Fibroblast of villous mesenchyme (primary cell): Measurements from ENCODE around the gene HCK. TPM values are rescaled to one million over a fixed set of nuclear protein-coding genes. Genes with fewer than 3 reads are reported as not detected.

Source experiments
- DNase-seq: peaks from one replicate; pipeline ENCODE4 v3.0.0-alpha.2; 2010; ENCODE audit warnings: low read depth
- H3K4me3 ChIP-seq: 2 replicates; pipeline ENCODE4 v1.5.1; 2011; ENCODE audit warnings: low read depth, mild to moderate bottlenecking, low read length
- CTCF ChIP-seq: IDR thresholded peaks from 2 replicates; pipeline ENCODE4 v1.5.1; 2012; ENCODE audit warnings: low read depth, mild to moderate bottlenecking, low read length; ENCODE audit not compliant: insufficient read depth
- total RNA-seq: library from RNA; depleted of rRNA; stranded (reverse); fragments of >200 nt; gene quantifications from 2 replicates; pipeline ENCODE4 v1.2.3, GENCODE V29; 2012

HCK gene
- total RNA-seq, 1 donor: not detected

GRCh38 chr20:32018269-32019155, 33.5 kb upstream of the HCK start:
- TF ChIP-seq CTCF: no peak
- peak overlapping the region; percentile 41 for H3K4me3 ChIP-seq
- no peak for DNase-seq

DNA sequence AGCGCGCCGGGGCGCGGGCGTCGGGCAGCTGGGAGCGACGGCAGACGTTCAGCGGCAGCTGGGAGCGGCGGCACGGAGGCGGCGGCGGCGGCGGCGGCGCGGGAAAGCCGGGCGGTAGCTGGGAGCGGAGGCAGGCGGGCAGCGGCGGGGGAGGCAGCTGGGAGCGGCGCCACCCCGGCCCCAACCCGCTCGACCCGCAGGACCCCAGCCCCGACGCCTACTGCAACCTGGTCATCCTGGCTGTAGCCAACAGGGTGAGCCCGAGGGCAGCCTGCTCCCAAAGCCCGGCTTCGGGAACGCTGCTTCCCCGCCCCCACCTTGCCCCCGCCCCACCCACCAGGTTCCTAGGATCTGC, 32.9 kb upstream of the HCK start:
- TF ChIP-seq CTCF: no peak
- DNase-seq: no peak
- H3K4me3 ChIP-seq: no peak overlapping the region

DNA sequence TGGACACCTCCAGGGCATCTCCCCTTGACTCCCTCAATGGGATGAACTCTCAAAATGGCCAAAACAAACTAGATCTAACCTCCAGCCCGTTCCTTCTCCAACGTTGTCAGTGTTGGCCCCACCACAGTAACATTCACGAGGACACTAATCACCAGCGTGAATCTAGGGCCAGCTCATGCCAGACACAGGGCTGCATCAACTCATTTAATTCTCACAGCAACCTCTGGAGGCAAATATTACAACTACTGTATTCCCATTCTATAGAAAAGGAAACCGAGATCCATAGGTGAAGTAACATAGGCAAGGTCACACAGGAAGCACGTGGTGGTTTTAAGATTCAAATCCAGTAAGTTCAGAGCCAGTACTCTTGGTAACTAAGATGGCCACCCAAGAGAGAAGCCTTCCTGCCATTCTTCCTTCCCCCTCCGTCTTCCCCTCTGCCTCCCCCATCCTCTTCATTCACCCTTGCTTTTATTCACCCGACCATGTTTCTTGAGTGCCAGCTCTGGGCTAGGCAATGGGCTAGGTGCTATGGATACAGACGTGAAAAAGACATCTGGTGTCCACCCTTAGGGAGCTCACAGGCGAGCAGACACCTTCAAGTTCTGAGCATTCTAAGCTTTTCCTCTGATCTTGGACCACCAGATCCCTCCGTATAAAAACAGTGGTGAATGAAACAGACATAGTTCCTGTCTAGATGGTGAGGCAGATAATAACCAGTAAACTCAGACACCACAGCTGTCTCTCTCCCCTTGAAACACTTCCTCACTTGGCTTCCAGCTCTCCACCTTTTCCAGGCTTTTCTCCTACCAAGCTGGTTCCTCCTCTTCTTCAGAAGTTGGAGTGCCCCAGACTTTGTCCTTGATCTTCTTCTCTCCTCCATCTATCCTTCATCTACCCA, 32.2 kb upstream of the HCK start:
- TF ChIP-seq CTCF: no peak
- no peak overlapping the region for H3K4me3 ChIP-seq
- no peak for DNase-seq

- no peak for TF ChIP-seq CTCF
- no peak for DNase-seq
- H3K4me3 ChIP-seq: no peak overlapping the region
Measured at GRCh38 chr20:32021091-32021490, 31.0 kb upstream of the HCK start.

GRCh38 chr20:32024683-32025295, 27.3 kb upstream of the HCK start:
- DNase-seq: no peak
- no peak overlapping the region for H3K4me3 ChIP-seq
- no peak for TF ChIP-seq CTCF

- DNase-seq: no peak
- H3K4me3 ChIP-seq: no peak overlapping the region
- TF ChIP-seq CTCF: no peak
Measured at GRCh38 chr20:32027643-32028042, 24.4 kb upstream of the HCK start.
